ENCODE results near the gene COL8A2.
"Not testable (repeated sequence)": the region's sequence is repeated elsewhere in the genome, so short reads cannot be mapped to it uniquely, and the experiment has no call there.

COL8A2 gene
- total RNA-seq, result 56.3 to 527 (median 276) reads per million in 18 experiments

GRCh38 chr1:36125129-36125991 lies at the start of gene COL8A2:
Gene COL8A2 (minus strand): TSS chr1:36125222. CDS start chr1:36100242, 24,980 bp downstream.
- peak; percentile 10 to 53 for DNase-seq

DNA sequence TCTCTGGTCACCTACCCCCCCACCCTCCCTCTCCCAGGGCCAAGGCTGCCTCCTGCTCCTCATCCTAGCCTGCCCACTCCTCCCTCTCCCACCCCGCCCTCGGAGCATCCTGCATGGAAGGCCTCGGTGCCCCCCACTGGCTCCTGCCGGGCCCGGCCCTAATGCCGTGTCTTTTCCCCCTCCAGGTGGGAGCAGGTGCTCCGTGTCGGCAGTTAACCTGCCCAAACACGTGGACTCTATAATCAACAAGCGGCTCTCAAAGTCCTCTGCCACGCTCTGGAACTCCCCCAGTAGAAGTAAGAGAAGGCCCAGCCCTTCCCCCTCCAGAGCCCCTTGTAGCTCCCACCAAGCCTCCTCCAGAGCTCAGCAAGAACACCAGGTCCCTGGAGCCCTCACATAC lies 49.7 kb upstream of the COL8A2 start:
- DNase-seq, result no peak

- no peak for DNase-seq
Measured at GRCh38 chr1:36172983-36173382, 48.0 kb upstream of the COL8A2 start.

- no peak for DNase-seq
Measured at GRCh38 chr1:36172017-36172747, 47.2 kb upstream of the COL8A2 start.

DNA sequence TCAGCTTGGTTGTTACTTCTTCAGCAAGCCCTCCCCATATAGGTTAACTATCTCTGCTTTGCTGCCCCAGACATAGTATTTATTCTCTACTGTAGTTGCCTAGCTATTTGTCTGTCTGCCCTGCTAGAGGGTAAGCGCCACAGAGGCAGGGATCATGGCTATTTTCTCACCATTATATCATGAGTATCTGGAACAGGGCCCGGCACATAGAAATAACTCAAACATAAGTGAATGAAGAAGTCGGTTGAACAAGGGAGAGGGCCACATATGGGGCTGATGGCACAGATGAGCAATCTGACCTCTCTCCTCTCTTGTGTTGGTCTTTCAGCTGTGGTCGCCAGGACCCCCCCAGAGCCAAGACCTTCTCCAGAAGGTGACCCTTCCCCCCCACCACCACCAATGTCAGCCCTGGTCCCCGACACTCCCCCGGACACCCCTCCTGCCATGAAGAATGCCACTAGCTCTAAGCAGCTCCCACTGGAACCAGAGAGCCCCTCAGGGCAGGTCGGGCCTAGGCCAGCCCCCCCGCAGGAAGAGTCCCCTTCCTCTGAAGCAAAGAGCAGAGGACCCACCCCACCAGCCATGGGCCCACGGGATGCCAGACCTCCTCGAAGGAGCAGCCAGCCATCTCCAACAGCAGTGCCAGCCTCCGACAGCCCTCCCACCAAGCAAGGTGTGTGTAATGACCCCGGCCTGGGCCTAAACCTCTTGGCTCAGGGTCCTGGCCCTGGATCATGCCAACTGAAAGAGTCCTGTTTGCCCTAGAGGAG lies 45.8 kb upstream of the COL8A2 start:
- no peak for DNase-seq

DNA sequence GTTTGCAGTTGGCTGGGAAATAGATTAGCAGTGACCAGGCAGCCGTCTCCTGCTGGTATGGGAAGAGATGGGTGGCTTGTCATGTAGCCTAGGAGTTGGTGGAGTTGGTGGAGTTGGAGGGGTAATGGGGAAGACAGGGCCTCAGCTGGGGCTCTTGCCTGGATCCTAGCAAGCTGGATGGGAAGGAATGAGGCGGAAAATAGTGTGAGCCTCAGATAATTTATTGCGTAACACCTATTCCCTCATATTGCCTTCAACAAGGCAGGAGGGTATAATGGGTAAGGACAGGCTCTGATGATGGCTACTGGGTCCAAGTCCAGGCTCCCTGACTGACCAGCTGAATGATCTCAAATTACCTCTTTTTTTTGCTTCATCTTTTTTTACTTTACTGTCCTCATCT lies 43.5 kb upstream of the COL8A2 start:
- DNase-seq, result no peak

DNA sequence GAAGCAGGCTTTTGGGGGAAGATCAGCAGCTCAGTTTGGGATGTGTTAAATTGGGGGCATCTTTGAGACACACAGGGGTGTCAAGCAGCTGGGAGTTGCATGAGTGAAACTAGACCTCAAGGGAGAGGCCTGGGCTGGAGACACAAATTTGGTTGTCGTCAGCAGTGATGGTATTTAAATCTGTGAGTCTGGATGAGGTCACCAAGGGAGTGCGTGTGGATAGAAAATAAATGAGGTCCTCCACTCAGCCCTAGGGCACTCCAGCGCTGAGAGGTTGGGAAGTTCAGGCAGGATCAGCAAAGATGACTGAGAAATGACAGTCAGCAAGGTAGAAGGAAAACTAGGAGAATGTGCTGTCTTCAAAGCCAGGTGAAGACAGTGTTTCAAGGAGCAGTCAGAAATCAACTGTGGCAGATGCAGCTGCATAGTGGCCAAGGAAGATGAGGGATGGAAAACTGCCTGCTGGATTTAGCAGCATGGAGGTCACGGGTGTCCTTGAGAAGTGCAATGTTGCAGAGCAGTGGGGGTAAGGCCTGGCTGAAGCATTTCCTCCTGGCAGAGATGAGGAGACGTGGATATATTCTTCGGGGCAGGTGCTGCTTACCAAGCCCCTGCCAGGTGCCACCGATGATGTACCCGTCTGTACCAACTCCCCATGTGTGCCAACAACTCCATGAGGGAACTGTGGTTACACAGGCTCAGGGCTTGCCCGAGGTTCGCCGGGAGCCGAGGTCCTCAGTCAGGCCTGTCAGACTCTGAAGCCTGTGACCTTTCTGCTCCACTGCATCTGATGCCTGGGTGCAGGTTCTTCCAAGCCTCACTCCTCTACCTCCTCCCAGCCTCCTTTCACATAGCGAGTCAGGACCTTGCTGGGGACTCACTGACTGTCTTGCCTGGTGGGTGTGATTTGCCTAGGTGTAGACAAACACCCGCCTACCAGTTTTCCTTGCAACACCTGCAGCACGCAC lies 42.2 kb upstream of the COL8A2 start:
- no peak for DNase-seq

- DNase-seq, result peak; percentile 51 to 61
Measured at GRCh38 chr1:36166136-36166535, 41.1 kb upstream of the COL8A2 start.

GRCh38 chr1:36165145-36165544 lies 40.1 kb upstream of the COL8A2 start:
- DNase-seq, result no peak

DNA sequence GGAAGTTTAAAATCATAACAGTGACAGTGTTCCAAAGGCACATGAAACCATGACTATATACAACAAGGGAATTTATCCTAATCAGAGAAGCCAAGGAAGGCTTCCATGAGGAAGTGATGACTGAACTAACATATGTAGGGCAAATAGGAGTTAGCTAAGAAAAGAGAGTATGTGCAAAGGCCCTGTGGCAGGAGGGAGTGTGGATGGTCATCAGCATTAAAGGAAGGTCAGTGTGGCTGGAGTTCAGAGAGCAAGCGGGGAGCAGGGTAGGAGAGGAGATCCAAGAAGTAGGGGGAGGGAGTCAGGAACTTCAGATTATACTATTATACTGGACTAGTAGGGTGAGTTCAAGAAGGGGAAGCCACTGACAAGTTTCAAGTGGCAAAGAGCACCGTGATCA lies 39.3 kb upstream of the COL8A2 start:
- DNase-seq, result peak; percentile 49 to 51

DNA sequence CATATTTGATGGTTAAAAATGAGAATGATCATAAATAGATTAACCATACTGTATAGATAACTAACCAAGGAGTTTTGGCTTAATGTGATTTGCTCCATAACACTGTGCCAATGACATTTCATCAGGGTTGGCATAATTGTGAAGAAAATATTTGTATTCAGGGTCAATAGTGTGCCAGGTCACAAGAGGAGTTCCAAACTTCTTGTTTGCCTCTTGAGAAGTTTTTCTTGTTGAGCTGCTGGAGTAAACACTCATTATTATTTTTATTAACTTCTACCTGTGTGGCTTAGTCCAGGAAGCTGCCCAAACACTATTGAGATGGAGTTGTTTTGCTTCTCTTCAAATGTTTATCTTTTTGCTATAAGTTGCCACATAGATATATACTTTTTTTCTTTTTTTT lies 38.4 kb upstream of the COL8A2 start:
- DNase-seq, result no peak

- no peak for DNase-seq
Measured at GRCh38 chr1:36162680-36163239, 37.7 kb upstream of the COL8A2 start.

DNA sequence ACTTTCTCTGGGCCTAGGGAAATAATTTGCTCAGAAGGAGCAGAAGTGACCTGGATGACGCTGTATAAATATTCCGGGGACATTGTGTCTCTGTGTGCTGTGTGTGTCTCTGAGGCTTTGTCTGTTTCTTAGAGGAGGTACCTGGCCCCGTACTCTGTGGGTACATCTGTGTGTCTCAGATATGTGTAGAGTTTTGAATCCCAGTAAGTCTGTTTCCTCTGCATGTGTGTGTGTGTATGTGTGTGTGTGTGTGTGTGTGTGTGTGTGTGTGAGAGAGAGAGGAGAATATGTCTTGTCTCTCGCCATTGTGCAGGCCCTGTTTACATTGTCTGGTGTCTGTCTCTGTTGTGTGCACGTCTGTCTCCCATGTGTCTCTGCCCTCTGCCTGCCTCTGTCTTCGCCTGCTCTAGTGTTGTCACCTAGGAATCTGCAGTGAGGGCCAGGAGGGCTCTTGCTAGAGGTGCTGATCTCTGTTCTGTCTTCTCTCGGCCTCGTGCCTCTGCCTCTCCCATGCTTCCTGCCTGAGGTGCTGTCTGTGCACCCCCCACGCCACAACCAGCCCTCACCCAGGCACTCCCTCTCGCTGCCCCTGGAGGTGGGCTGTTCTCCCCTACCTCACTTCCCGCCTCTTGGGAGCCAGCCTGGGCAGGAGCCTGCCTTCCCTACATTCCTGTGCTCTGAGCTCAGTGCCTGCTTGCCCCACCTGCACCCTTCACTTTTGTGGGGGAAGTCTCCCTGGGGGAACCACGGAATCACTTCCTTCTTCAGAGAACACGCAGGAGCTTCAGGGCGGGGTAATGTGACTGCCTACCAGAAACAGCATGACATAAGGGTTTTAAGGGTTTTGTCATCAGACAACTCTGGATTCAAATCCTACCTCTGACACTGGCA lies 36.9 kb upstream of the COL8A2 start:
- peak; percentile 81 to 86 for DNase-seq

DNA sequence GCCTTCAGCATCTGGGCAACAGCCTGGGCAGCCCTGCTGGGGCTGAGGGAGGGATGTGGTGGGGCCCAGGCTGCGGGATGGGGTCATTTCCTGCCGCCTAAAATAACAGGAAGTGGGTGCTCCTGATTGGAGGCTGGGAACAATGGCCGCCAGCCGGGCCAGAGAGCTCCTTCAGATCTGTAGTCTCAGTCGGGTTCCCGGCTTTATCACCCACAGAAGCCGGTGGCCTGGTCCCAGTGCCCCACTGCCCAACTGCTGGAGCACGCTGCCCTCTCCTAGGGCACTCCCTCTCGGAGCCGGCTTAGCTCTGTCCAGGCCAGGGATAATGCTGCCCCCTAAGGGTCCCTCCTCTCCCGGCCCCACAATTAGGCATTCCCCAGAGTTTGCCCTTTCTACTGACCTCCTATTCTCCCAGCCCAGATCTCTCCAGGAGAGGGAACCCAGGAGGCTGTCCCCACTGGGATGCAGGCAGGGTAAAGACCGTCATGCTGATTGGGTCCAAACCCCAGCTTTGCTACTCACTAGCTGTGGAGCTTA lies 36.0 kb upstream of the COL8A2 start:
- DNase-seq, result peak; percentile 71 to 72

GRCh38 chr1:36160388-36160948 lies 35.4 kb upstream of the COL8A2 start:
- DNase-seq, result no peak

- DNase-seq, result no peak
Measured at GRCh38 chr1:36159614-36160387, 34.8 kb upstream of the COL8A2 start.

DNA sequence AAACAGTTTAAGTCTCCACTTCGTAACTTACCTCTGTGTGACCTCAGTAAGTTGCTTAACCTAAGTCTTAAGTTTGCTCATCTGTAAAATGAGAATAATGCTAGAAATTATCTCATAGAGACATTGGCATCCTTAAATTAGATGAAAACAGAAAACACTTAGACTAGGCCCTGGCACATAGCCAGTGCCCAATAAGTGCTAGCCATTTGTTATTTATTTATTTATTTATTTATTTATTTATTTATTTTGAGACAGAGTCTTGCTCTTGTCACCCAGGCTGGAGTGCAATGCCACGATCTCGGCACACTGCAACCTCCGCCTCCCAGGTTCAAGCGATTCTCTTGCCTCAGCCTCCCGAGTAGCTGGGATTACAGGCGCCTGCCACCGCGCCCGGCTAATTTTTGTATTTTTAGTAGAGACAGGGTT lies 33.8 kb upstream of the COL8A2 start:
- not testable (repeated sequence) for DNase-seq

DNA sequence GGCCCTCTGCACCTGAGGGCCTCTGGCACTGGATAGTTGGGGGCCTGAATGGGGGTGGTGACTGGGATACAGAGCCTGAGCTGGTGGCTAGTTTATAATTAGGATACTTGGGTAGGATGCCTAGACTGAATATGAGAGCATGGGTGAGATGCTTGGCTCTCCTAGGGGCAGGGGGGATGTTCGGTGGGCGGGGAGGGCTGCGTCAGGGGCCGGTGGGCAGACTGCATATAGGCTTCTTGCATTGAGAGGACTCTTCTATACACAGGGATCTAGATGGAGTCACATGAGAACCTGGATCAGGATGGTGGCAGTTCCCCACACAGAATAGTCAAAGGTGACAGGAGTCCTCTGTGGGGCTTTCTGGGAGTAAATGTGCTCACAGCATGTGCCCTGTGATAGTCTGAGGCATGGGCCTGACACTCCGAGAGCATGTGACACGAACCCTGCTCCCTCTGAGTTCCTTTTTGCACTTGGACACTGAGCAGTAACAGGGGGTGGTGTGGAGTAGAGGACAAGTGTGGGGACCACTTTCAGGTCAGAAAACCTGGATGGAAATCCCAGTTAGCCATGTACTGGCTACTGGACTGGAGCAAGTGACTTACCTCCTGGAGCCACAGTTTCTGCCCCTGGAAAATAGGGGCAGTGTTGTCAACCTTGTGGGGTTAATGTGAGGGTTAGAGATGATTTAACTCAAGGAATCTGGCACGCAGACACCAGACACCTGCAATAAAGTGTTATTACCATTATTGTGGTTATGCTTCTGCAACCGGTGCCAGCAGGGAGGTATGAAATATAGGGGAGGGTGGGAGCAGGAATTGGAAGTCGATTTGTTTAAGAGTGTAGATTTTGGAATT lies 33.2 kb upstream of the COL8A2 start:
- peak; percentile 25 to 59 for DNase-seq

All from inflammatory macrophage (primary cell).